GM23338 (cell line): ENCODE results near the gene TNFRSF19. TPM values are rescaled to one million over a fixed set of nuclear protein-coding genes. Genes with fewer than 3 reads are reported as not detected.

Experiments used
- ATAC-seq: fragments of 200-7000 bp; cut with Tn5 transposase; 3 replicates; pipeline ENCODE4 v1.9.1; 2020
- DNase-seq: peaks from one replicate; pipeline ENCODE4 v3.0.0-alpha.2; 2015; ENCODE audit warnings: low spot score
- H2AFZ ChIP-seq: fragments of 200-600 bp; sonication (generic); 2 replicates; pipeline ENCODE4 v1.8.0; 2016; ENCODE audit warnings: antibody characterized with exemption, mild to moderate bottlenecking, moderate library complexity
- H3F3A ChIP-seq: fragments of 200-600 bp; sonication (generic); replicated peaks from 2 replicates; pipeline ENCODE4 v1.8.0; 2017; ENCODE audit warnings: antibody characterized with exemption, mixed run types, low read depth
- H3K27ac ChIP-seq: fragments of 200-600 bp; sonication (generic); 2 replicates; pipeline ENCODE4 v1.6.1; 2016; ENCODE audit warnings: low read depth
- H3K27me3 ChIP-seq: fragments of 200-600 bp; sonication (generic); 2 replicates; pipeline ENCODE4 v1.8.0; 2016; ENCODE audit warnings: mild to moderate bottlenecking, mixed run types, moderate library complexity; ENCODE audit not compliant: insufficient read depth
- H3K36me3 ChIP-seq: fragments of 200-600 bp; sonication (generic); 2 replicates; pipeline ENCODE4 v1.8.0; 2016; ENCODE audit warnings: mild to moderate bottlenecking; ENCODE audit not compliant: insufficient read depth
- H3K4me1 ChIP-seq: fragments of 200-600 bp; sonication (generic); 2 replicates; pipeline ENCODE4 v1.8.0; 2016; ENCODE audit warnings: mild to moderate bottlenecking, moderate library complexity; ENCODE audit not compliant: insufficient read depth
- H3K4me2 ChIP-seq: fragments of 200-600 bp; sonication (generic); 2 replicates; pipeline ENCODE4 v1.7.1; 2017; ENCODE audit warnings: mixed run types
- H3K4me3 ChIP-seq: fragments of 200-600 bp; sonication (generic); 2 replicates; pipeline ENCODE4 v1.6.1; 2016; ENCODE audit warnings: mixed run types
- H3K79me2 ChIP-seq: fragments of 200-600 bp; sonication (generic); replicated peaks from 2 replicates; pipeline ENCODE4 v1.8.0; 2017; ENCODE audit warnings: mild to moderate bottlenecking; ENCODE audit not compliant: insufficient read depth
- H3K9me2 ChIP-seq: fragments of 200-600 bp; sonication (generic); 2 replicates; pipeline ENCODE4 v1.8.0; 2017; ENCODE audit not compliant: insufficient read depth
- H4K20me1 ChIP-seq: fragments of 200-600 bp; sonication (generic); replicated peaks from 2 replicates; pipeline ENCODE4 v1.8.0; 2017; ENCODE audit warnings: mild to moderate bottlenecking; ENCODE audit not compliant: insufficient read depth
- H3K27ac Mint-ChIP-seq: 2 replicates; pipeline ENCODE4 v1.8.0; 2020; ENCODE audit warnings: inconsistent platforms, mild to moderate bottlenecking, moderate library complexity, mixed read lengths
- H3K27me3 Mint-ChIP-seq: 3 replicates; pipeline ENCODE4 v1.8.0; 2022; ENCODE audit warnings: low read depth, mild to moderate bottlenecking, moderate library complexity, mixed read lengths, inconsistent platforms; ENCODE audit not compliant: insufficient read depth, poor library complexity
- H3K36me3 Mint-ChIP-seq: 3 replicates; pipeline ENCODE4 v1.8.0; 2021; ENCODE audit warnings: low read depth, mild to moderate bottlenecking, inconsistent platforms, moderate library complexity, mixed read lengths
- H3K4me1 Mint-ChIP-seq: 3 replicates; pipeline ENCODE4 v1.8.0; 2020; ENCODE audit warnings: mild to moderate bottlenecking, inconsistent platforms, mixed read lengths
- H3K4me3 Mint-ChIP-seq: 3 replicates; pipeline ENCODE4 v1.8.0; 2021; ENCODE audit warnings: moderate library complexity, mild to moderate bottlenecking, inconsistent platforms, mixed read lengths
- H3K9me3 Mint-ChIP-seq: 3 replicates; pipeline ENCODE4 v1.8.0; 2020; ENCODE audit warnings: moderate library complexity, mild to moderate bottlenecking, inconsistent platforms, mixed read lengths
- CREB1 ChIP-seq: fragments of 250-450 bp; sonication (Bioruptor Pico); IDR thresholded peaks from 2 replicates; pipeline ENCODE4 v1.5.0; 2020; ENCODE audit warnings: low read depth, mild to moderate bottlenecking, moderate library complexity
- CTCF ChIP-seq, 2 experiments: fragments of 200-600 bp in 1 of 2; sonication (generic) in 1 of 2; conservative IDR thresholded peaks; 2 replicates each; pipeline versions ENCODE4 v1.5.1 to v1.6.1; 2016 to 2017; ENCODE audit warnings: antibody characterized with exemption in 2 of 2, low read depth in 2 of 2, mild to moderate bottlenecking in 2 of 2, moderate library complexity in 1 of 2
- EZH2 ChIP-seq: fragments of 200-600 bp; sonication (generic); IDR thresholded peaks from one replicate; pipeline ENCODE4 v1.8.0; 2017; ENCODE audit warnings: antibody characterized with exemption, mild to moderate bottlenecking, low read depth; ENCODE audit not compliant: unreplicated experiment
- NANOG ChIP-seq: IDR thresholded peaks from 2 replicates; pipeline ENCODE4 v1.6.1; 2016; ENCODE audit warnings: antibody characterized with exemption, borderline replicate concordance
- POLR2AphosphoS5 ChIP-seq: IDR thresholded peaks from 2 replicates; pipeline ENCODE4 v1.6.1; 2016; ENCODE audit warnings: antibody characterized with exemption, low read depth
- ZNF331 ChIP-seq: fragments of 250-450 bp; sonication (Bioruptor Pico); IDR thresholded peaks from 2 replicates; pipeline ENCODE4 v1.5.0; 2020; ENCODE audit warnings: low read depth, mild to moderate bottlenecking, moderate library complexity
- polyA plus RNA-seq: library from polyadenylated mRNA; unstranded; fragments of >200 nt; fragmentation: Nextera tagmentation; extraction: Ambion mirVana; gene quantifications from 2 replicates; pipeline ENCODE4 v1.2.1, GENCODE V29; 2016
- total RNA-seq: library from RNA; depleted of rRNA; stranded (reverse); fragments of >200 nt; shearing (Covaris generic); gene quantifications from 2 replicates; pipeline ENCODE4 v1.2.3, GENCODE V29; 2014

TNFRSF19 gene
- total and polyA plus RNA-seq, 2 experiments from 2014 or later = 0.21 to 0.35 TPM

DNA sequence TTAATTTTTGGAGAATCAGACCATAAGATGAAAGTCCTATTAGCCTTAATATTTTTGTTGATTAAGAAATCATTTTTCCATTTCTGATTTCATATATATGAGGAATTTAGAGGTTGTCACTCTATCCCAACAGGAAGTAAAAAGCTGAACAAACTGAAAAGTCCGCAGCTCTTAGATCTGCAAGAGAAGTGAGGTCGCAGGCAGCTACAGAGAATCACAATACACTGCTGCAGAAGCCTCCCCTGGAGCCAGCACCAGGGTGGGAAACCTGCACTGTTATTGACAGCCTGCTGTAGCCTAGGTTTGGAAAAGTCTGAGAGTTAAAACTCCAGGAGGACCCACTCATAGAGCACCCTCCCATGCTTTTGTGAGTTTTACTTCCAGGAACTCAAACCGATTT, 29.9 kb downstream of the TNFRSF19 start:
- H3K36me3 ChIP-seq = no peaks in the 10 kb centered on the region
- no peaks in the 10 kb centered on the region for H3F3A ChIP-seq
- no peak overlapping the region for H3K4me2 ChIP-seq
- peaks cover 40% of the 10 kb centered on the region for H3K9me3 Mint-ChIP-seq
- 0 out of 2 replicates have a peak, but pooled peaks cover 8% of the 10 kb centered on the region for H3K4me1 ChIP-seq
- H4K20me1 ChIP-seq = no peaks in the 10 kb centered on the region
- H3K27me3 Mint-ChIP-seq = no peaks in the 10 kb centered on the region
- peak overlapping the region; percentile 10; the same call in 1 of the 2 replicates for H3K27ac ChIP-seq
- H3K27me3 ChIP-seq = no peaks in the 10 kb centered on the region
- peaks cover 25% of the 10 kb centered on the region for H3K4me1 Mint-ChIP-seq
- no peaks in the 10 kb centered on the region for H3K79me2 ChIP-seq
- no peak overlapping the region for H2AFZ ChIP-seq
- DNase-seq (no peak), ATAC-seq (peak; percentile 78)
- no peaks in the 10 kb centered on the region for H3K9me2 ChIP-seq
- TF ChIP-seq EZH2 (no peak), NANOG (no peak)
- H3K4me3 Mint-ChIP-seq = no peak overlapping the region
- peaks cover 49% of the 10 kb centered on the region for H3K36me3 Mint-ChIP-seq
- H3K4me3 ChIP-seq = no peak overlapping the region
- H3K27ac Mint-ChIP-seq = no peak overlapping the region

GRCh38 chr13:23600534-23600933, 30.3 kb downstream of the TNFRSF19 start:
- Mint-ChIP-seq H3K27ac (peak overlapping the region; percentile 71; the same call in 1 of the 2 replicates), H3K9me3 (peaks cover 36% of the 10 kb centered on the region), H3K4me1 (peaks cover 25% of the 10 kb centered on the region), H3K4me3 (no peak overlapping the region), H3K27me3 (no peaks in the 10 kb centered on the region), H3K36me3 (peaks cover 46% of the 10 kb centered on the region)
- no peaks in the 10 kb centered on the region for H3F3A ChIP-seq
- H3K9me2 ChIP-seq = no peaks in the 10 kb centered on the region
- no peak overlapping the region for H3K27ac ChIP-seq
- H3K79me2 ChIP-seq = no peaks in the 10 kb centered on the region
- H3K36me3 ChIP-seq = no peaks in the 10 kb centered on the region
- no peak overlapping the region for H3K4me2 ChIP-seq
- no peaks in the 10 kb centered on the region for H3K27me3 ChIP-seq
- no peak overlapping the region for H3K4me3 ChIP-seq
- H3K4me1 ChIP-seq = 0 out of 2 replicates have a peak, but pooled peaks cover 8% of the 10 kb centered on the region
- no peaks in the 10 kb centered on the region for H4K20me1 ChIP-seq
- ATAC-seq (peak; percentile 57), DNase-seq (no peak)
- TF ChIP-seq POLR2AphosphoS5 (no peak), CTCF (conservative IDR thresholded peaks at IDR 0.05; ENCODE audit: low read depth in 2 of 2) (no peak), ZNF331 (CRISPR knock-in tag) (no peak)
- H2AFZ ChIP-seq = no peak overlapping the region

DNA sequence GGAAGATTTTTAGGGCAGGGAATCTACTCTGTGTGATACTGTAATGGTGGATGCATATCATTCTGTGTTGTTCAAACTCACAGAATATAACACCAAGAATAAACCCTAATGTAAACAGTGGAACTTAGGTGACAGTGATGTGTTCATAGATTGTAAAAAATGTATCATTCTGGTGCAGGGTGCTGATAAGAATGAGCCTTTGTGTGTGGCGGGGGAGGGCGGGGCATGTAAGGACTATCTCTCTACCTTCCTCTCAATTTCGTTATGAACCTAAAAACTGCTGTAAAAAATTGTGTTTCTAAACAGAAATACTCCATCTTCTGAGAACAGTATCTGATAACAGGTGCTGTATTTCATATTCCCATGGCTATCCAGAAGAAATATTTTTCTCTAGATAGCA, 35.6 kb downstream of the TNFRSF19 start:
- H3K4me1 Mint-ChIP-seq = peaks cover 22% of the 10 kb centered on the region
- ATAC-seq (no peak), DNase-seq (no peak)
- Histone ChIP-seq H3K9me2 (no peaks in the 10 kb centered on the region), H3K36me3 (no peaks in the 10 kb centered on the region), H3F3A (no peaks in the 10 kb centered on the region), H2AFZ (no peak overlapping the region), H3K79me2 (no peaks in the 10 kb centered on the region), H3K4me2 (no peak overlapping the region), H4K20me1 (no peaks in the 10 kb centered on the region), H3K27ac (no peak overlapping the region), H3K27me3 (no peaks in the 10 kb centered on the region), H3K4me1 (peaks cover 14% of the 10 kb centered on the region), H3K4me3 (no peak overlapping the region)
- no peak overlapping the region for H3K27ac Mint-ChIP-seq
- no peak overlapping the region for H3K4me3 Mint-ChIP-seq
- H3K27me3 Mint-ChIP-seq = no peaks in the 10 kb centered on the region
- H3K9me3 Mint-ChIP-seq = peaks cover 8% of the 10 kb centered on the region
- peaks cover 7% of the 10 kb centered on the region for H3K36me3 Mint-ChIP-seq
- TF ChIP-seq CREB1 (CRISPR knock-in tag) (no peak), POLR2AphosphoS5 (no peak), CTCF (conservative IDR thresholded peaks at IDR 0.05; ENCODE audit: low read depth in 2 of 2) (no peak)
